A549 (cell line): ENCODE results near the gene D2HGDH.

Experiments
- CBX2 ChIP-seq: fragments of 200-600 bp; sonication (generic); IDR thresholded peaks from 2 replicates; pipeline ENCODE4 v1.6.1; 2016; ENCODE audit warnings: low read depth, mild to moderate bottlenecking, borderline replicate concordance
- CEBPB ChIP-seq, 2 experiments: fragments of >200 bp in 1 of 2; sonication (Bioruptor Twin) in 1 of 2; formaldehyde crosslinking in 1 of 2; IDR thresholded peaks; 2 replicates each; pipeline ENCODE4 v1.6.1; 2012 to 2016
- CTCF ChIP-seq: fragments of >200 bp; sonication (Bioruptor Twin); formaldehyde crosslinking; IDR thresholded peaks from 3 replicates; pipeline ENCODE4 v1.5.1; 2016
- HDAC2 ChIP-seq: fragments of 200-600 bp; sonication (generic); IDR thresholded peaks from 2 replicates; pipeline ENCODE4 v1.6.1; 2016
- NR3C1 ChIP-seq: fragments of >200 bp; sonication (Bioruptor Twin); formaldehyde crosslinking; IDR thresholded peaks from 3 replicates; pipeline ENCODE4 v1.6.1; 2017
- POLR2A ChIP-seq: IDR thresholded peaks from 2 replicates; pipeline ENCODE4 v1.6.1; 2012; ENCODE audit warnings: mild to moderate bottlenecking, low read length
- RAD21 ChIP-seq, 2 experiments: fragments of >200 bp in 1 of 2; sonication (Bioruptor Twin) in 1 of 2; formaldehyde crosslinking in 1 of 2; IDR thresholded peaks in 1 of 2; conservative IDR thresholded peaks in 1 of 2; 2 replicates in 1 of 2; 3 replicates in 1 of 2; pipeline ENCODE4 v1.6.1; 2012 to 2018; ENCODE audit warnings: inconsistent platforms in 1 of 2
- RCOR1 ChIP-seq: fragments of 150-350 bp; IDR thresholded peaks from 2 replicates; pipeline ENCODE4 v1.6.1; 2014; ENCODE audit warnings: antibody characterized with exemption, low read length, low read depth

GRCh38 chr2:241795021-241795999 is 60.9 kb downstream of the D2HGDH start:
- no peak for TF ChIP-seq CTCF
- no peak for TF ChIP-seq HDAC2
- no peak for TF ChIP-seq POLR2A
- no peak for TF ChIP-seq RCOR1
- no peak for TF ChIP-seq CBX2
- no peak for TF ChIP-seq NR3C1
- no peak for TF ChIP-seq CEBPB (IDR thresholded peaks at IDR 0.05)
- no peak for TF ChIP-seq RAD21 (conservative IDR thresholded peaks at IDR 0.05 in 1 of 2, IDR thresholded peaks at IDR 0.05 in 1 of 2)
